WTC11 (cell line): ENCODE measurements around the gene LINC01488. TPM values are rescaled to one million over a fixed set of nuclear protein-coding genes. Genes with fewer than 3 reads are reported as not detected.

ENCODE experiments used
- ATAC-seq: fragments of 200-7000 bp; cut with Tn5 transposase; 2 replicates; pipeline ENCODE4 v1.10.0; 2021; ENCODE audit warnings: mild to moderate bottlenecking, moderate library complexity
- CTCF ChIA-PET: fragments of 300-600 bp; sonication (Branson Sonifier 250); formaldehyde crosslinking; loops from one replicate; lab custom pipeline; 2021; ENCODE audit warnings: antibody characterized with exemption; lab: Charles Lee
- POLR2A ChIA-PET: fragments of 350-600 bp; sonication (Branson Sonifier 250); formaldehyde crosslinking; loops from one replicate; lab custom pipeline; 2021; ENCODE audit warnings: antibody characterized with exemption; lab: Charles Lee
- DNase-seq: peaks from one replicate; pipeline ENCODE4 v3.0.0; 2021; ENCODE audit warnings: low spot score
- H3K27ac Mint-ChIP-seq: 2 replicates; pipeline ENCODE4 v1.8.0; 2021; ENCODE audit warnings: mixed read lengths
- H3K27me3 Mint-ChIP-seq: 2 replicates; pipeline ENCODE4 v1.8.0; 2021; ENCODE audit warnings: low read depth, mild to moderate bottlenecking, moderate library complexity, mixed read lengths
- H3K36me3 Mint-ChIP-seq: 2 replicates; pipeline ENCODE4 v1.8.0; 2021; ENCODE audit warnings: mixed read lengths
- H3K4me1 Mint-ChIP-seq: 2 replicates; pipeline ENCODE4 v1.8.0; 2022; ENCODE audit warnings: mixed read lengths
- H3K4me3 Mint-ChIP-seq: 2 replicates; pipeline ENCODE4 v1.8.0; 2021; ENCODE audit warnings: mild to moderate bottlenecking, moderate library complexity, mixed read lengths
- H3K9me3 Mint-ChIP-seq: 2 replicates; pipeline ENCODE4 v1.8.0; 2021; ENCODE audit warnings: mixed read lengths
- ATF1 ChIP-seq: sonication (generic); formaldehyde crosslinking; IDR thresholded peaks from 2 replicates; pipeline ENCODE4 v1.8.1; 2023; ENCODE audit warnings: mild to moderate bottlenecking, moderate library complexity, missing genetic modification reagents
- CDX4 ChIP-seq: fragments of 250-450 bp; sonication (Bioruptor Pico); IDR thresholded peaks from 2 replicates; pipeline ENCODE4 v1.9.0; 2021; ENCODE audit warnings: moderate library complexity, mild to moderate bottlenecking, inconsistent platforms, borderline replicate concordance
- CREB1 ChIP-seq: sonication (generic); formaldehyde crosslinking; IDR thresholded peaks from 2 replicates; pipeline ENCODE4 v1.8.0; 2023; ENCODE audit warnings: mild to moderate bottlenecking, missing genetic modification reagents
- ELF4 ChIP-seq: sonication (generic); formaldehyde crosslinking; IDR thresholded peaks from 2 replicates; pipeline ENCODE4 v1.8.1; 2022; ENCODE audit warnings: low read depth, mild to moderate bottlenecking, moderate library complexity, missing genetic modification reagents
- EMX1 ChIP-seq: fragments of 250-450 bp; sonication (Bioruptor Pico); IDR thresholded peaks from 2 replicates; pipeline ENCODE4 v1.8.0; 2021; ENCODE audit warnings: mild to moderate bottlenecking
- FOXJ3 ChIP-seq: sonication (generic); formaldehyde crosslinking; IDR thresholded peaks from 2 replicates; pipeline ENCODE4 v1.9.0; 2021; ENCODE audit warnings: missing genetic modification reagents, mild to moderate bottlenecking, borderline replicate concordance
- FOXP4 ChIP-seq: sonication (generic); formaldehyde crosslinking; IDR thresholded peaks from 2 replicates; pipeline ENCODE4 v1.8.0; 2022; ENCODE audit warnings: mild to moderate bottlenecking, missing genetic modification reagents
- JUN ChIP-seq: sonication (generic); formaldehyde crosslinking; IDR thresholded peaks from 2 replicates; pipeline ENCODE4 v1.8.0; 2023; ENCODE audit warnings: mild to moderate bottlenecking, missing genetic modification reagents
- MYBL2 ChIP-seq: sonication (generic); formaldehyde crosslinking; IDR thresholded peaks from 2 replicates; pipeline ENCODE4 v1.8.1; 2023; ENCODE audit warnings: mild to moderate bottlenecking, moderate library complexity, missing genetic modification reagents
- SMAD3 ChIP-seq: sonication (generic); formaldehyde crosslinking; IDR thresholded peaks from 2 replicates; pipeline ENCODE4 v1.8.0; 2022; ENCODE audit warnings: missing genetic modification reagents, mild to moderate bottlenecking, borderline replicate concordance
- ZBTB43 ChIP-seq: sonication (generic); formaldehyde crosslinking; IDR thresholded peaks from 2 replicates; pipeline ENCODE4 v1.8.1; 2023; ENCODE audit warnings: mild to moderate bottlenecking, missing genetic modification reagents
- ZMAT4 ChIP-seq: fragments of 250-450 bp; sonication (Bioruptor Pico); IDR thresholded peaks from 2 replicates; pipeline ENCODE4 v1.9.0; 2021; ENCODE audit warnings: mild to moderate bottlenecking
- ZNF317 ChIP-seq: sonication (generic); formaldehyde crosslinking; IDR thresholded peaks from 2 replicates; pipeline ENCODE4 v1.8.1; 2023; ENCODE audit warnings: low read depth, mild to moderate bottlenecking, moderate library complexity, missing genetic modification reagents, borderline replicate concordance
- ZNF423 ChIP-seq: fragments of 250-450 bp; sonication (Bioruptor Pico); IDR thresholded peaks from 2 replicates; pipeline ENCODE4 v2.1.2; 2022; ENCODE audit warnings: mild to moderate bottlenecking, moderate library complexity
- ZNF532 ChIP-seq: fragments of 250-450 bp; sonication (Bioruptor Pico); IDR thresholded peaks from 2 replicates; pipeline ENCODE4 v1.9.0; 2021; ENCODE audit warnings: mild to moderate bottlenecking, borderline replicate concordance
- total RNA-seq: library from RNA; stranded (reverse); gene quantifications from 3 replicates; pipeline ENCODE4 v1.2.3, GENCODE V29; 2021

Gene LINC01488
- total RNA-seq, 1 experiment from 2014 or later, result not detected

GRCh38 chr11:69448471-69449284 is 32.8 kb upstream of the LINC01488 start:
- TF ChIP-seq ZMAT4 (CRISPR knock-in tag) (no peak), EMX1 (CRISPR knock-in tag) (no peak), CREB1 (CRISPR knock-in tag) (no peak), SMAD3 (CRISPR knock-in tag) (no peak), ELF4 (no peak), ZBTB43 (CRISPR knock-in tag) (no peak), ATF1 (CRISPR knock-in tag) (no peak), FOXJ3 (CRISPR knock-in tag) (no peak), ZNF532 (CRISPR knock-in tag) (no peak), JUN (CRISPR knock-in tag) (no peak), FOXP4 (CRISPR knock-in tag) (no peak), MYBL2 (CRISPR knock-in tag) (no peak), ZNF423 (no peak)
- peaks cover 28% of the 10 kb centered on the region for H3K4me1 Mint-ChIP-seq
- no peak overlapping the region for H3K27ac Mint-ChIP-seq
- H3K4me3 Mint-ChIP-seq, result no peak overlapping the region
- H3K27me3 Mint-ChIP-seq, result no peaks in the 10 kb centered on the region
- H3K36me3 Mint-ChIP-seq, result no peaks in the 10 kb centered on the region
- peaks cover 6% of the 10 kb centered on the region for H3K9me3 Mint-ChIP-seq
- ChIA-PET CTCF (interaction anchor here (0.7 to 2.5 kb wide), 3 partner anchors 156 to 347 kb away, joined by 3 to 6 read pairs (median 4); no protein-coding TSS in a partner anchor), POLR2A (no interaction called here)
- DNase-seq, result no peak
- no peak for ATAC-seq

- Mint-ChIP-seq H3K9me3 (peaks cover 6% of the 10 kb centered on the region), H3K4me3 (no peak overlapping the region), H3K4me1 (peaks cover 27% of the 10 kb centered on the region), H3K27ac (no peak overlapping the region), H3K27me3 (no peaks in the 10 kb centered on the region), H3K36me3 (no peaks in the 10 kb centered on the region)
- DNase-seq, result no peak
- TF ChIP-seq CDX4 (CRISPR knock-in tag) (no peak), ZNF317 (CRISPR knock-in tag) (0 out of 2 replicates have a peak, but pooled peaks have one; percentile 15)
- POLR2A ChIA-PET, result no interaction called here
- no peak for ATAC-seq
- CTCF ChIA-PET, result interaction anchor here (0.7 kb wide), 1 partner anchor 12 kb away, joined by 3 read pairs; no protein-coding TSS in a partner anchor
These were observed 32.0 kb upstream of the LINC01488 start for GRCh38 chr11:69449320-69450063.
